ENCODE results near the gene HGS. TPM values are rescaled to one million over a fixed set of nuclear protein-coding genes. Genes with fewer than 3 reads are reported as not detected.

HGS gene
- total RNA-seq, 1 donor from 2014 or later, result 211 TPM

DNA sequence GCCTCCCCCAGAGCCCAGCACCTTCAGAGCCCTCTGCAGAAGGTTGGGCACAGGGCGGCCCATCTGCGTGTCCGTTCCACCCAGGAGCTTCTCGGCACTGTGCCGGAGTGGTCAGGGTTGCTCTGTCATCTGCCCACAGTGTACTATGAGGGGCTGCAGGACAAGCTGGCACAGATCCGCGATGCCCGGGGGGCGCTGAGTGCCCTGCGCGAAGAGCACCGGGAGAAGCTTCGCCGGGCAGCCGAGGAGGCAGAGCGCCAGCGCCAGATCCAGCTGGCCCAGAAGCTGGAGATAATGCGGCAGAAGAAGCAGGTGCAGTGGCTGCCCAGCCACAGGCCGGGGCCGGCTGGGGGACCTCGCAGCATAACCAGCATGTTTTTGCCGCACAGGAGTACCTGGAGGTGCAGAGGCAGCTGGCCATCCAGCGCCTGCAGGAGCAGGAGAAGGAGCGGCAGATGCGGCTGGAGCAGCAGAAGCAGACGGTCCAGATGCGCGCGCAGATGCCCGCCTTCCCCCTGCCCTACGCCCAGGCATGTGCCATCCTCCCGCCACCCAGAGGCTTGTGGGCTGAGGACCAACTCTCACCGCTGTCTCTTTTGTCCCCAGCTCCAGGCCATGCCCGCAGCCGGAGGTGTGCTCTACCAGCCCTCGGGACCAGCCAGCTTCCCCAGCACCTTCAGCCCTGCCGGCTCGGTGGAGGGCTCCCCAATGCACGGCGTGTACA, 12.6 kb downstream of the HGS start:
- TF ChIP-seq, protein P1, sequence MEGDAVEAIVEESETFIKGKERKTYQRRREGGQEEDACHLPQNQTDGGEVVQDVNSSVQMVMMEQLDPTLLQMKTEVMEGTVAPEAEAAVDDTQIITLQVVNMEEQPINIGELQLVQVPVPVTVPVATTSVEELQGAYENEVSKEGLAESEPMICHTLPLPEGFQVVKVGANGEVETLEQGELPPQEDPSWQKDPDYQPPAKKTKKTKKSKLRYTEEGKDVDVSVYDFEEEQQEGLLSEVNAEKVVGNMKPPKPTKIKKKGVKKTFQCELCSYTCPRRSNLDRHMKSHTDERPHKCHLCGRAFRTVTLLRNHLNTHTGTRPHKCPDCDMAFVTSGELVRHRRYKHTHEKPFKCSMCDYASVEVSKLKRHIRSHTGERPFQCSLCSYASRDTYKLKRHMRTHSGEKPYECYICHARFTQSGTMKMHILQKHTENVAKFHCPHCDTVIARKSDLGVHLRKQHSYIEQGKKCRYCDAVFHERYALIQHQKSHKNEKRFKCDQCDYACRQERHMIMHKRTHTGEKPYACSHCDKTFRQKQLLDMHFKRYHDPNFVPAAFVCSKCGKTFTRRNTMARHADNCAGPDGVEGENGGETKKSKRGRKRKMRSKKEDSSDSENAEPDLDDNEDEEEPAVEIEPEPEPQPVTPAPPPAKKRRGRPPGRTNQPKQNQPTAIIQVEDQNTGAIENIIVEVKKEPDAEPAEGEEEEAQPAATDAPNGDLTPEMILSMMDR (IDR thresholded peaks at IDR 0.05), result no peak
- intact Hi-C loops (cut with DNase I), result no loop called here
- Histone ChIP-seq H3K27ac (no peak overlapping the region), H3K27me3 (no peaks in the 10 kb centered on the region), H3K36me3 (peaks cover 84 to 96% of the 10 kb centered on the region in 2 donors), H3K4me1 (no peaks in the 10 kb centered on the region), H3K9me3 (no peaks in the 10 kb centered on the region), H3K4me3 (no peak overlapping the region)
- DNase-seq (ENCODE audit: low spot score in 2 of 2), result no peak

DNA sequence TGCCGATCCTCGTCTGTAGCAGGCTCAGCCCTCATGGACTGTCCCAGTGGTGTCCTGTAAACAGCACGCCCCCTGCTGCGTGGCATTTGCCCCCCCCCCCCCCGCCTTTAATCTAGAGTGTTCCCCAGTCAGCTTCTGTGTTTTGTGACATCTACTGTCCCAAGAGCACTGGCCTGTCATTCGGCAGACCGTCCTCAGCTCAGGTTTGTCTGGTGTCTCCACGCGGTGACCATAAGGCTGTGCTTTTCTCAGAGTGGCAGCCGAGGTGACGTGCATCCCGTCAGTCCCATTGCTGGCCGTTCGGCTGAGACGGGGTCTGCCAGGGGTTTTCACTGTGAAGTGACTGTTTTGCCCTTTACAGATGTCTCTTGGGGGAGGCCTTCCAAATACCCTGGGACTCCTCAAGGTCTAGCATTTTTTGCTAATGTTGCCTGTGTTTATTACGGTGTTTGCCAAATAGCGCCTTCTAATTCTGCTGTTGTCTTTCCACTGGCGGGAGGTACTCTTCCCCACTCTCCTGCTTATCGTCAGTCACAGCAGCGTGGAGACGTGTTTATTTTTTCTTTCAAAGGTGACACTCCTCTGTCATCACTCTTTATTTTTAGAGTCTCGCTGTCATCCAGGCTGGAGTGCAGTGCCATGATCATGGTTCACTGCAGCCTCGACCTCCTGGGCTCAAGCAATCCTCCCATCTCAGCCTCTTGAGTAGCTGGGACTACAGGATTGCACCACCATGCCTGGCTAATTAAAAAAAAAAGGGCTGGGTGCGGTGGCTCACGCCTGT, 13.6 kb downstream of the HGS start:
- no peaks in the 10 kb centered on the region for H3K9me3 ChIP-seq
- TF ChIP-seq, protein P1 (IDR thresholded peaks at IDR 0.05), result no peak
- peaks cover 8 to 9% of the 10 kb centered on the region in 2 donors for H3K4me1 ChIP-seq
- peaks cover 78 to 89% of the 10 kb centered on the region in 2 donors for H3K36me3 ChIP-seq
- DNase-seq (ENCODE audit: low spot score in 2 of 2), result no peak
- intact Hi-C loops (cut with DNase I), result no loop called here
- H3K27me3 ChIP-seq, result no peaks in the 10 kb centered on the region
- H3K4me3 ChIP-seq, result no peak overlapping the region
- no peak overlapping the region for H3K27ac ChIP-seq

DNA sequence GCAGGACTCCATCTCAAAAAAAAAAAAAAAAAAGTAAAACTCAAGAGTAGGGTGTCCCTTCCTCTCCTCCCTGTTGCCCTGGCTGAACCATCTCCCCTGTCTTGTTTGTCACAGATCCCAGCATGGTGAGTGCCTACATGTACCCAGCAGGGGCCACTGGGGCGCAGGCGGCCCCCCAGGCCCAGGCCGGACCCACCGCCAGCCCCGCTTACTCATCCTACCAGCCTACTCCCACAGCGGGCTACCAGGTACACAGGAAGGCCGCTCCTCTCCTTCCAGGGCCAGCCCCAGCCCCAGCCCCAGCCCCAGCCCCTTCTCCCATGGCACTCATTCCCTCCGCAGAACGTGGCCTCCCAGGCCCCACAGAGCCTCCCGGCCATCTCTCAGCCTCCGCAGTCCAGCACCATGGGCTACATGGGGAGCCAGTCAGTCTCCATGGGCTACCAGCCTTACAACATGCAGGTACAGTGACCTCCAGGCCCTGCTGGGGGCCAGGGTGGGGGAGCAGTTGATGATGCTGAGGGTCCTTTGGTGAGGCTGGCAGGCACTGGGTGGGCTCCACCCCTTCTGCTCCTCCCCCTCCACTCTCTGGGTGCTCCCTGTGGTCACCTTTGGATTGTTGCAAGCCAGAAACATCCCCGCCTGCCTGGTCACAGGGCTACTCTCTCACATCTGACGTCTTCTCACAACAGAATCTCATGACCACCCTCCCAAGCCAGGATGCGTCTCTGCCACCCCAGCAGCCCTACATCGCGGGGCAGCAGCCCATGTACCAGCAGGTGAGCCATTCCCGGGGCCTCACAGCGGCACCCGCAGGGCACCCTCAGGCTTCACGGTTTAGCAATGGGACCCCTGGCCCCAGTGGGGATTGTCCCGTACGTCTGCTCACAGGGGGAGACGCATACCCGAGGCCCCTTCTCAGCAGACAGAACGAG, 16.8 kb downstream of the HGS start:
- H3K4me3 ChIP-seq, result no peak overlapping the region
- H3K9me3 ChIP-seq, result no peaks in the 10 kb centered on the region
- peaks cover 47 to 57% of the 10 kb centered on the region in 2 donors for H3K36me3 ChIP-seq
- H3K4me1 ChIP-seq, result peaks cover 19 to 20% of the 10 kb centered on the region in 2 donors
- intact Hi-C loops (cut with DNase I), result loop anchor here (5.0 kb wide), 1 partner anchor 63 kb away; the partner anchor contains the start of genes NPLOC4 and TSPAN10
- H3K27me3 ChIP-seq, result no peaks in the 10 kb centered on the region
- DNase-seq (ENCODE audit: low spot score in 2 of 2), result no peak
- TF ChIP-seq, protein P1 (IDR thresholded peaks at IDR 0.05), result no peak
- no peak overlapping the region for H3K27ac ChIP-seq

DNA sequence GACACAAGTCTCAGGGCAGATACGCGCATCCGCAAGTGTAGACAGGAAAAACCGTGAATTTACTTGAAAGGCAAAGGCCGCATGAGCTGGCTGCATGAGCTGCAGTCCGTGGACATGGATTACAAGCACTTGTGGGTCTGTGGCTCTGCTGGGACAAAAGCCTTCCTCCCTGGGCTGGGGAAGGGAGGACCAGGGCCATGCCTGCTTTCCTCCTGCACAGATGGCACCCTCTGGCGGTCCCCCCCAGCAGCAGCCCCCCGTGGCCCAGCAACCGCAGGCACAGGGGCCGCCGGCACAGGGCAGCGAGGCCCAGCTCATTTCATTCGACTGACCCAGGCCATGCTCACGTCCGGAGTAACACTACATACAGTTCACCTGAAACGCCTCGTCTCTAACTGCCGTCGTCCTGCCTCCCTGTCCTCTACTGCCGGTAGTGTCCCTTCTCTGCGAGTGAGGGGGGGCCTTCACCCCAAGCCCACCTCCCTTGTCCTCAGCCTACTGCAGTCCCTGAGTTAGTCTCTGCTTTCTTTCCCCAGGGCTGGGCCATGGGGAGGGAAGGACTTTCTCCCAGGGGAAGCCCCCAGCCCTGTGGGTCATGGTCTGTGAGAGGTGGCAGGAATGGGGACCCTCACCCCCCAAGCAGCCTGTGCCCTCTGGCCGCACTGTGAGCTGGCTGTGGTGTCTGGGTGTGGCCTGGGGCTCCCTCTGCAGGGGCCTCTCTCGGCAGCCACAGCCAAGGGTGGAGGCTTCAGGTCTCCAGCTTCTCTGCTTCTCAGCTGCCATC, 17.7 kb downstream of the HGS start:
- H3K4me1 ChIP-seq, result peaks cover 19 to 20% of the 10 kb centered on the region in 2 donors
- TF ChIP-seq, protein P1 (IDR thresholded peaks at IDR 0.05), result no peak
- no peak for DNase-seq (ENCODE audit: low spot score in 2 of 2)
- H3K27me3 ChIP-seq, result no peaks in the 10 kb centered on the region
- H3K9me3 ChIP-seq, result no peaks in the 10 kb centered on the region
- H3K27ac ChIP-seq, result no peak overlapping the region
- H3K36me3 ChIP-seq, result peaks cover 44 to 48% of the 10 kb centered on the region in 2 donors
- H3K4me3 ChIP-seq, result peak overlapping the region; percentile 76 to 83
- intact Hi-C loops (cut with DNase I), result loop anchor here (2.0 to 5.0 kb wide), 2 partner anchors 64 to 225 kb away; partner anchors contain the start of genes MAFG, NPLOC4 and TSPAN10
